ENCODE measurements around the gene PRKAG3.
A peak's percentile ranks its signal among the peaks of the same experiment; 100 is the strongest.

PRKAG3 gene

DNA sequence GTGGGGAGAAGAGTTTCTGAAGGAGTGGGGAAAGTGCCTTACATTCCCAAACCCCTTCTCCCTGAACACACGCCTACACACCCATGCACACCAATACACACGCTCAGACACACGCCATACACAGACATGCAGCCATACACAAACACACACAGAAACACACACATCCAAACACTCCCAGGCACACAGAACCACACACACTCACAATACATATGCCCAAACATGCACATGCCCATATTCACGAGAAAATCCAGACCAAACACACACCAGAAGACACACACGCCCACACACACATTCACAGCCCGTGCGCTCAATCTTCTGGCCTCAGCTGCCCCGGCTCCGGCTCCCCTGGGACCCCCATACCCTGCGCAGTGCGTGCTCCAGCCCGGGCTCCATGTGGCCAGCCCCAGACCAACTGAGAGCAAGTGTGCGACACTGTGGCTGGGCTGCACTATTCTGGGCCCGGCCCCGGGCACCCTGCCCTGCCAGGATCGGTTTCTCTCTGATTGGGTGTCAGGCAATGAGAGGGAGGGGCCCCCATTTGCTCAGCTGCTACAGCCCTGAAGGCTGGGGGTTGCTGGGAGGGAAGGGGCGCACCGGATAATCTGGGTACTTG is at the start of gene PRKAG3:
Gene PRKAG3 (minus strand): TSS at position 426 of the 613 bp plus-strand sequence.
- no peak for DNase-seq

DNA sequence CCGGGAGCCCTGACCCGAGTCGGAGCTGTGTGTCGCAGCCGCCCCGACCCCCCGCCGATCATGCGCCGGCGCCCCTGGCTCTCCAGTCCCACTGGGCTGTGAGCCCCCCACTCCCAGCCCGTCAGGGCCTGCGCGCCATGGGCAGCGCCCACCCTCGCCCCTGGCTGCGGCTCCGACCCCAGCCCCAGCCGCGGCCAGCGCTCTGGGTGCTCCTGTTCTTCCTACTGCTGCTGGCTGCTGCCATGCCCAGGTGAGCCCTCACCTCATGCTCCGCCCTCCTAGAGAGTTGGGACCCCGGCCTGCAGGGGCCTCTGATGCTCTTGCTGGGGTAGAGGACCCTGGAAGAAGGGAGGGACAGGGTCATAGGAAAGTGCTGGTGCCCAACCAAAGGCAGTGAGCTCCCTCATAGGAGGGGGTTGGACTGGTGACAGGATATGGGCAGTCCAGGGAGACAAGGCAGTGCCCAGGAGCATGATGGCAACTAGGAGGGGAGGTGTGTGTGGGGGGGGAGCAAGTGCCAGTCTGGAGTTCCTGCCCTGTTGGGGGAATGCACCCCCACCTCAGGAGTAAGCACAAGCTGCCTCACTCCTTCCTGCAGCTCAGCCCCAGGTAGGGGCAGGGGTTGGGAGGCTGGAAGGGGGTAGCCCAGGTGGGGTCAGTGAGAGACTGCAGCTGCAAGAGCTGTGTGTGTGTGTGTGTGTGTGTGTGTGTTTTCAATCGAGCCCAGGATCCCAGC is 49.4 kb upstream of the PRKAG3 start:
- no peak for DNase-seq

DNA sequence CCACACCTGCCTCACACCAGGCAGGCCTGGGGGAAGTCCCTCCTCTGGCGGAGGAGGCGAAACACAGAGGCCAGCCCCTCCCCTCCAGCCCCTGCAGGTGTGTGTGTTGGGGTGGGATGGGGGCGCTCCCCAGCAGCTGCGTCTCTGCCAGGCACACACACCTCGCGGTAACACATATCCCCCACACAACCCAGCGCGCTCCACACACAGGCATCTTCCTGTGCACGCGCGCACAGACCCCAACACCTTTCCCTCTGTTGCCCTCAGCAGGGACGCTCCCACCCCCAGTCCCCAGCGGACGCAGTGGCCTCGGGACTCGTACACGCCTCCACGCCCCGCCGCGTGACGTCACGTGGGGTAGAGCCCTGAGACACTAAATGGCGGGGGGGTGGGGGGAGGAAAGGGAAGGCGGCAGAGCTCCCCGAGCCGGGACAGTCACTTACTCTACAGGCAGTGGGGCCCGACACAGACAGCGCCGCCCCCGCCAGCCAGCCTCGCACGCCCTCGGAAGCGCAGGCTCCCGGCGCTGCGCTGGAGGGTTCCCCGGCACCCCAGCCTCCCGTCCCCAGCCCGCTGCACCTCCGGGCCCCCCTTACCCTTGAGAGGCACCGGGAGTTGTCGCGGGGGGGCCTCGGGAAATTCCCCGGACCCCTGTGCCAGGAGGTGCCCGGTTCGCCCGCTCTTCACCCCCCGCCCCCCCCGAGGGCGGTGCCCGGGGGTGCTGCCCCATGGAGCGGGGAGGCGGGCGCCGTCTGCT is 48.7 kb upstream of the PRKAG3 start, which contains the start of gene WNT10A:
Gene WNT10A (plus strand): TSS at position 751 of the 757 bp plus-strand sequence. CDS start 144 bp downstream, outside the sequence.
- peak; percentile 85 to 87 for DNase-seq

DNA sequence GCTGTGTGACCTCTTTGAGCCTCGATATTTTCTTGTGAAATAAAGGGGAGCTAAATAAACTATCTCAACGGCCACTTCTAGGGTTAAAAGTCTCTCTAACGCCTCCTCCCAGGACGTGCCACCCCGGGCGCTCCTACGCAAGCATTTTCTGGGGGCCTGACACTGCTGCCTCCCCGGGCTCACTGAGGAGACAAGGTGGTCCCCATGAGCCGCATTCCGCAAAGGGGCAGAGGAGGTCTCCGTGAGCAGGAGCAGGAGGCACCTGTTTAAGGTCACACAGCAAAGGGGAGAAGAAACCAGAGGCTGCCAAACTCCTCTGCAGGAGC is 48.1 kb upstream of the PRKAG3 start:
- no peak for DNase-seq

DNA sequence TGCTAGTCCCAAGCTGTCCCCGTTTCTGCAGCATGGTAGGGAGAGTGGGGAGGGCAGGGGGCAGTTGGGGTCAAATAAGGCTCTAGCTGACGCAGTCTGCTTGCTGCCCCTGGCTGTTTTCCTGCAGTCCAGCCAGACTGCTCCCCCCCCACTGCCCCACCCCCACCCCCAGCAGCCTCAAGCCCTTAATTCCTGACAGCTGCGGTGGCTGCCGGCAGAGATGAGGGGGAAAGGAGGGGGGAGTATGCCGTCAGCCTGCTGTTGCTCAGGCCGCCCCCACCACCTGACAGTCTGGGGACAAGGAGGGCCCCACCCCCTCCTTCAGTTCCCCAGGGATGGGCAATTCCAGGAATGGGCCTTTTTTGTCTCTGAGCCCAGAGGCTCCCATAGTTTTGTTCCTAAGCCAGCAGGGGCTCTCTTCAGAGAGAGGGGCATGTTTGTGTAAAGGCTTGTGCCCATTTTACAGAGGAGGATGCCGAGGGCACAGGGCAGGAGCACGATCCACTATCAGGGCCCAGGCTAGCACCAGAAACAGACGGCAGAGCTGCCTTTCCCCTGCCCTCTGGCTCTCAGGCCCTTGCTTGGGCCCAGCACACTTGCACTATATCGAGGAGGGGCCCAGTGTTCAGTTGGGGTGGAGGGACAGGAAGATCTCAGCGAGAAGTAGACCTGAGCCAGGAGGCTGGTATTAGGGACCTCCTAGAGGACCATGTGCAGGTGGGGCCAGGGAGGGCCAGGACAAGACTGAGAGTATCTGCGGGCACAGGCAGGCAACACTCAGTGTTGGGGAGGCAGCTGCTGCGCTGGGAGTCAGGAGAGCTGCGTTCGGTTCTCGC is 47.5 kb upstream of the PRKAG3 start:
- no peak for DNase-seq

DNA sequence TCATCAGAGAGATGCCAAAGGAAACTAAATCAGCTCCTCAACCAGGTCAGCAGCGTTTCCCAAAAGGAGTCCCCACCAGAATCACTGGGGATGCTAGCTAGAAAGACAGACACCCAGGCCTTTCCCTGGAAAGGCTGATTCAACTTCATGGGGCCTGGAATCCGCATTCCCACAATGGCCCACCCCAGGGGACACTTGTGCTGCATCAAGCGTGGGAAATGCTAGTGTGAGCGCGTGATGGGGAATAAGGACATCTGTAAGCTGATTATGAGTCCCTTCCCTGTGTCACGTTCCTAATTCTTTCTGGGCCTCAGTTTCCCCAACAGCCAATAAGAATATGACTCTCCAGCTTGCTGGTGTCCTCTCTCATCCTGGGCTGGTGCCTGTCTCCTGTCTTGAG is 46.9 kb upstream of the PRKAG3 start:
- no peak for DNase-seq

DNA sequence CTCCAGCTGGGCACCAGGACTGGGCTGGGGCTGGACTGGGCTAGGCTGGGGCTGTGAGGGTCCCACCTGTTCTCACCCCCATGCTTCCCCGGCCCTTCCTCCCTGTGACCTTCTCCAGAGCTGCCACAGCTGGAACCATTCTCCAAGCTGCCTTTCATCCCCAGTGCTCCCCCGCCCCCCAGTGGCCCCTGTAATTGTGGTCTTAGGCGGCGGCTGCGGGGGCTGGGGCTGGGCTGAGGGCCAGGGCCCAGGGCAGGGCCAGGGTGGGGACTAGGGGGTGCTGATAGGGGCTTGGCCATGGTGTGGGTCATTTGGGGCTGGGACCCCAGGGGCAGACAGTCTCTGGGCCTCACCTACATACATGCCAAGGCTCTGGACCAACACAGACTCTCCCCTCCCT is 46.3 kb upstream of the PRKAG3 start:
- DNase-seq: no peak

DNA sequence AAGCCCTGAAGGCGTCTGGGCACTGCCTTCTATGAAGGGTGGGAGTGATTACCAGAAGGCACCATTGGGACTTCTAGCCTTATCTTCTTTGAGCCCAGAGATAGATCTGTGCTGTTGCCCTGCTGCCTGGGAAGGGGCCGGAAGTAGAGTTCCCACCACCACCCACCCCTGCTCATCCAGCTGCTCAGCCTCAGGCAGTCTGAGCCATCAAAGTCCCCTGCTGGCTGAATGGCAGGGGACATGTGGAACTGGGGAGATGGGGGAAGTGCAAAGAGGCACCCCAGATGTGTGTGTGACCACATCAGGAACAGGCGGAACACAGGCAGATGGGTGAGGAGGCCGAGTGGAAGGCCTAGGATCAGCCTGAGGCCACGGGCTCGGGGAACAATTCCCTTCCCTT is 45.7 kb upstream of the PRKAG3 start:
- no peak for DNase-seq

DNA sequence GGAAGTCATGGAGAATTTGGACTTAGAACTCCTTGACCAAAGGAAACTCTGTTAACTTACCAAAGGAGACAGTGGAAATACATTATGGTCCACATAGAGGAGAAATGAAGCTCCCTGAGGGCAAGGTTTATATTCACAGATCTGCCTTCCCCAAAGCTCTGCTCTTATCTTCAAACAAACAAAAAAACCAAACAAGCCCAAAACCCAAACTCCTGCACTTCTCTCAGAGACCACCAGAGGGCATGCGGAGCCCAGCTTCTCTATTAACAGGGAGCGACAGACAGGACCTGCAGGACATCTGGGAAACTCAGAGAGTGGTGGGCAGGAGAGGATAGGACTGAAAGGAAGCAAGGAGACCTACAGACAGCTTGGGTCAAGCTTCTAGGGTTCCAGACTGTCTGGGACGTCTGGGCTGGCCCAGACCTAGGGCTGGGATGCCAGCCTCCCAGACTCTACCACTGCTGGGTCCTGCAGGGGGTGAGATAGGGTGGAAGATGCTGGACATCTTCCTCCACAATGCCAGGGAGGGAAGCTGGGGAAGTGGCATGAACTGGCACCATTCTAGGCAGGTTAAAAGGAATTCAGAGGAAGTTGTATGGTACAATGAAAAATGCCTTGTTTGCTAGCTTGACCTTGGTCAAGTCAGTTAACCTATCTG is 45.1 kb upstream of the PRKAG3 start:
- peak; percentile 68 to 73 for DNase-seq

DNA sequence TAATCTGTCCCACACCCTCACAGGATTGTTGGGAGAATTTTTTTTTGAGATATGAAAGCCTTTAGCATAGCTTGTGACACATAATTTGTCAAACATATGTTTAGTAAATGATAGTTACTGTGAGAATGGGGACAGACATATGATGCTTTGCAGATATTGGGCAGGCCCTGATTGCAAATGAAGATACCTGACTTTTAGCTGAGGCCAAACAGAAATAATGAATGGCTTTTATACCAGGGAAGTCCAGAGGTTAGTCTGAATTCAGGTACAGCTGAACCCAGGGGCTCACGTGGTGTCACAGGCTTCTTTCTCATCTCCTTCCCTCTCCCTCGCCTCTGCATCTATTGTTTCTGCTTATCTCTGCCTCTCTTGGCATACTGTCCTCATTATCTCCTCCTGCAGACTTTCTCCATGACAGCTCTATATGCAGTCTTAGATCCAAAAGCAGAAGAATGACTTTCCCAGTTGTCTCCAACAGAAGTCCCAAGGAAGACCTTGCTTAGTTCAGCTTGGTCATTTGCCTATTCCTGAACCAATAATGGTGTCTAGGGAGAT is 44.2 kb upstream of the PRKAG3 start:
- DNase-seq: no peak

DNA sequence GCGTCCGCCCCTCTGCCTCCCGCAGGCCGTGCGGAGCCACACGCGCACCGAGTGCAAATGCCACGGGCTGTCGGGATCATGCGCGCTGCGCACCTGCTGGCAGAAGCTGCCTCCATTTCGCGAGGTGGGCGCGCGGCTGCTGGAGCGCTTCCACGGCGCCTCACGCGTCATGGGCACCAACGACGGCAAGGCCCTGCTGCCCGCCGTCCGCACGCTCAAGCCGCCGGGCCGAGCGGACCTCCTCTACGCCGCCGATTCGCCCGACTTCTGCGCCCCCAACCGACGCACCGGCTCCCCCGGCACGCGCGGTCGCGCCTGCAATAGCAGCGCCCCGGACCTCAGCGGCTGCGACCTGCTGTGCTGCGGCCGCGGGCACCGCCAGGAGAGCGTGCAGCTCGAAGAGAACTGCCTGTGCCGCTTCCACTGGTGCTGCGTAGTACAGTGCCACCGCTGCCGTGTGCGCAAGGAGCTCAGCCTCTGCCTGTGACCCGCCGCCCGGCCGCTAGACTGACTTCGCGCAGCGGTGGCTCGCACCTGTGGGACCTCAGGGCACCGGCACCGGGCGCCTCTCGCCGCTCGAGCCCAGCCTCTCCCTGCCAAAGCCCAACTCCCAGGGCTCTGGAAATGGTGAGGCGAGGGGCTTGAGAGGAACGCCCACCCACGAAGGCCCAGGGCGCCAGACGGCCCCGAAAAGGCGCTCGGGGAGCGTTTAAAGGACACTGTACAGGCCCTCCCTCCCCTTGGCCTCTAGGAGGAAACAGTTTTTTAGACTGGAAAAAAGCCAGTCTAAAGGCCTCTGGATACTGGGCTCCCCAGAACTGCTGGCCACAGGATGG is 42.0 kb upstream of the PRKAG3 start:
- no peak for DNase-seq

DNA sequence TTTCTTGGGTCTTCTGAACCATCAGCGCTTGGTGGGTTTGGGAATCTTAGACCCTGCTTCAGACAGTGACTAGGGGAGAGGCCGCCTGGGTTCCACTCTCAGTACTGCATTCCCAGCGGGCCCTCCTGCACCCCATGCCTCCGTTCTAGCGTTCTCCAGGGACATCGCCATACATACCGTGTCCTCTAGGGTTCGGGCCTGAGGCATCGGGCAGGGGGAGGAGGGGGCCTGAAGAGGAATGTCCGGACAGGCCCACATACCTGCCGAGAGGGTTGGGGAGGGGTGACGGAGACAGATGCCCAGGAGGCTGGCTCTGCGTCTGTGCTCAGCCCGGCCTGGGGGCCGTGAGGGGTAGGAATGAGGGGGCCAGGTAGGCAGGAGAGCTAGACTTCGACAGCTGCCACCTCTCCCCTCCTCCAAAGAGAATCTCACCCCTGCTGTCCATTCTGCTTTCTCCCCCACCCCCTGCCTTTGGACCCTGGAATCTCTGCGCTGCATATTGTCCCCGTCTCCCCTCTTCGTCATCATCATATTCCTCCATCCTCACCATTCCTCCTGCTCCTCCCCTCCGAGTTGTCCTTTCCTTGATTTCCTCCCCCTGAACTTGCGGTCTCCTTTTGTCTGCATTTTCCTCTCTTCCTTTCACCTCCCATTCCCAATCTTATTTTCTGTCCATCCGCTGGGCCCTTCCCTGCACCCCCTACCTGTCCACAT is 41.2 kb upstream of the PRKAG3 start:
- DNase-seq: no peak

DNA sequence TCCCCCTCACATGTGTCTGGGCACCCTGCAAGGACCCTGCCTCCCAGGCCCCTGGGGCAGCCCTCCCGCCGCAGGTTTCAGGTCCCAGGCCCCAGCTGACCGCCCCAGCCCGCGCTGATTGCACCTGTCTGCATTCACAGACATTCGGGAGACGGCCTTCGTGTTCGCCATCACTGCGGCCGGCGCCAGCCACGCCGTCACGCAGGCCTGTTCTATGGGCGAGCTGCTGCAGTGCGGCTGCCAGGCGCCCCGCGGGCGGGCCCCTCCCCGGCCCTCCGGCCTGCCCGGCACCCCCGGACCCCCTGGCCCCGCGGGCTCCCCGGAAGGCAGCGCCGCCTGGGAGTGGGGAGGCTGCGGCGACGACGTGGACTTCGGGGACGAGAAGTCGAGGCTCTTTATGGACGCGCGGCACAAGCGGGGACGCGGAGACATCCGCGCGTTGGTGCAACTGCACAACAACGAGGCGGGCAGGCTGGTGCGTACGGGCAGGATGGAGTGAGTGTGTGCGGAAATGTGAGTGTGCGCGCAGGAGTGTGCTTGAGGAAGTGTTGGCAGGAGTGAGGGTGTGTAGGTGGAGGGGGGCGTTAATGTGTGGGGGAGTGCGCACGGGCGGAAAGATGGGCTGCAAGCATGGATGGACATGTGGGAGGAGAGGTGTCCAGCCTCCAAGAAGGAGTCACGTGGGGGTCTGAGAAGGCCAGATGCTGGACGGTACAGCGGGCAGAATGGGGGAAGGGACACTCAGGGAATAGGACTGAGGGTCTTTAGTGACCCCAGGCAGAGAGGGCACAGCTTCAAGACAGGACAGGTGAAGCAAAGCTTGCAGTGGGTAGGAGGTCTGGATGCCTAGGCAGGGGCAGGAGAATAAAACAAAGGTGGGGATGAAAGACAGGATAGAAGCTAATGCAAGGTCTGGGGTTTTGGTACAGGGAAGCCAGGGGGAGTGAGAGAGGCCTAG is 40.0 kb upstream of the PRKAG3 start:
- DNase-seq: peak in 1 of 2 experiments; percentile 32

DNA sequence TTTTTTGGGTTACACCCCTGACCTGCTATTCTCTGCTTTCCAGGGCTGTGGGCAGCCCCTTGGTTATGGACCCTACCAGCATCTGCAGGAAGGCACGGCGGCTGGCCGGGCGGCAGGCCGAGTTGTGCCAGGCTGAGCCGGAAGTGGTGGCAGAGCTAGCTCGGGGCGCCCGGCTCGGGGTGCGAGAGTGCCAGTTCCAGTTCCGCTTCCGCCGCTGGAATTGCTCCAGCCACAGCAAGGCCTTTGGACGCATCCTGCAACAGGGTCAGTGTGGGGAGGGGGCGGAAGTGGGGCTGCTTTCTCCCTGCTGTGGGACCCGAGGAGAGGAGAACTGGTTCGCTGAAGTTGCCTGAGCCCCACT is 39.4 kb upstream of the PRKAG3 start:
- no peak for DNase-seq

DNA sequence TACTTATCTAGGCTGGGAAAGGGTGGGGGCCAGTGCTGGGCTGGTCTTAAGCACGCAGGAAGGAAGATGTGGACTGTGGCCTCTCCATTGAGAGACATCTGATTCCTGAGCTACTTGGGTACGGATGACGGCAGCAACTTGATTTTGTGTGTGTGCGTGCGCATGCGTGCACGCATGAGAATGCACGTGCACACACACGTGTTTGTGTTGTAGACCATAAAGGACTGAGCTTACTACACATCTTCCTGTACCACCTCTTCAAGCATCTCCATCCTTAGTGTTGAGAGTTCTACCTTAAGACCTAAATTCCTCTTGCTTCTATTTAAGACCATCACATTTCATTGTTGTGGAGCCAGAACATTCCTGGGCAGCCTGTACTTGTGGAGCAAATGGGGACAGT is 37.5 kb upstream of the PRKAG3 start:
- no peak for DNase-seq

DNA sequence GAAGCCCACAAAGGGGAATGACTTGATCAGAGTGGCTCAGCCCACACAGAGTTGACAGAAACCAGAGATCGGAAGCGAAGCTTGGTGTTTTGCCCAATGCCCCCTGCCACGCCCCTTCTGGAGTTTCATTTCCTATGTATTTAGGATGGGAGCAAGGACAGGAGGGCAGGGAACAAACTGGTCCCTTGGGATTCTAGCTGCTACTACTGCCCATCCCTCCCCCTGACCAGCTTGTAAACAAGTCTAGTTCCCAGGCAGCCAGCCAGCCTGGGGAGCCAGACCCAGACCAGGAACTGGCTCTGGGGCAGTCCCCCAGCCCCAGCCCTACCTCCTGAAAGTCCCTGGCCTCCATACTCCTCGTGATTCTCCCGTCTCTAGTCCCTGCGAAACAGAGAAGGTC is 36.3 kb upstream of the PRKAG3 start:
- no peak for DNase-seq

DNA sequence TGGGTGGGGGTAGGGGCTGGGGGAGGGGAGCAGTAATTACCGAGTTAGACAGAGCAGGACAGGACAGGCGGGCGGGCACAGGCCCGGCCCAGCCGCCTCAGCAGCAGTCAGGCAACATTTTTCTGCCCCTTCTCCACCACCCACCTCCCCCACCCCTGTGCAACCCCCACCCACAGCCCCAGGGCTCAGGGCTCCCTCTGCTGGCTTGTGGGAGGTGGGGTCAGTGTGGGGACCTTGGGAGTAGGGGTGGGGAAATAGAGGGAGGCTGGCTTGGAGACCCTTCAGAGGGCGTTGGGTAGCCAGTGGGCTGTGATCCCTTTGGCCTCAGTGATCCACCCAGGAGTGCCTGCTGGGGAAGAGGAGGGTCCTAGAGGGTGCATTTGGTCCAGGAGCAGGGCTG is 34.4 kb upstream of the PRKAG3 start:
- DNase-seq: no peak

DNA sequence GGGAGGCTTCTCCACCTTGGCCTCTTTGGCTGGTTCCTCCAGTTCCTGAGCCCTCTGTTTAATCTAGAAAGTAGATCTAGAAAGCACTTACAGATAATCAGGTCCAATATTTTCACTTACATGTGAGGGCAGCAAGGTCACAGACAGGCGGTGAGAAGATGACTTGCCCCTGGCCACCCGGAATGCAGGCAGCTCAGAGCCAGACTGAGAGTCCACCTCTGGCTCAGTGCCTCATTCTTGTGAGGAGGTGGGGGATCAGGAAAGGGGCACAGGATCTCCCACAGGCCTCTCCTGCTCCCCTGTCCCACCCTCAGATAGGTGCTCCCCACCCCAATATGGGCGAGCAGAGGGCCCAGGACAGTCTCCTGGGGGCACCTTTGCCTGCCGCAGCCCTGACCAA is 33.8 kb upstream of the PRKAG3 start:
- DNase-seq: no peak

DNA sequence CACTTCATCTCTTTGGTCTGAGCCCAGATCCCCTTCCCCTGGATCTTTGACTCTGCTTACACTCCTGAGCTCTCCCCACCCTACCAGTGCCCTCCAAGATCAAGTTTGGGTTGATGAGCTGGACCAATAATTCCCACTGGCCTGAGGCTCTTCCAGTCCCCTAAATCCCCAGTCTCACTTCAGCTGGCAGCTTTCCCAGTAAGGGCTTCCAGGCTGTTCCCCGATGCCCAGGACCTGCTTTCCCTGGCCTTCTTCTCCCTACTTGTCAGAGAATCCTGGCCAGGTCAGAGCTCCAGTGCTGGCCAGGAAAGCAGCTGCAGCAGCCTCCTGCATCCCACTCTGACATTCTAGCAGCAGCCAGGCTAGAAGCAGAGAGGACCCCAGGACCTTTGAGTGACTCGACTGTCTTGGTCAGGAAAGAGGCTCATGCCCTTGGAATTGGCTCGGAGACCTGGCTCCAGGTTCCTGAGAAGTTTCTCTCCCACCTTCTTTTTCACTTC is 31.5 kb upstream of the PRKAG3 start:
- no peak for DNase-seq
